Lung microvascular endothelial cell (primary cell): ENCODE measurements around the gene PRM1. TPM values are rescaled to one million over a fixed set of nuclear protein-coding genes. Genes with fewer than 3 reads are reported as not detected.

Experiments
- DNase-seq, 2 donors: peaks; one replicate each; pipeline versions ENCODE4 v3.0.0 to v3.0.0-alpha.2; 2010; ENCODE audit warnings: low read depth in 2 of 2
- total RNA-seq: library from RNA; depleted of rRNA; stranded (reverse); fragments of >200 nt; gene quantifications from 2 replicates; pipeline ENCODE4 v1.2.1, GENCODE V29; 2014

Gene PRM1
- total RNA-seq, 1 donor from 2014 or later, result not detected

DNA sequence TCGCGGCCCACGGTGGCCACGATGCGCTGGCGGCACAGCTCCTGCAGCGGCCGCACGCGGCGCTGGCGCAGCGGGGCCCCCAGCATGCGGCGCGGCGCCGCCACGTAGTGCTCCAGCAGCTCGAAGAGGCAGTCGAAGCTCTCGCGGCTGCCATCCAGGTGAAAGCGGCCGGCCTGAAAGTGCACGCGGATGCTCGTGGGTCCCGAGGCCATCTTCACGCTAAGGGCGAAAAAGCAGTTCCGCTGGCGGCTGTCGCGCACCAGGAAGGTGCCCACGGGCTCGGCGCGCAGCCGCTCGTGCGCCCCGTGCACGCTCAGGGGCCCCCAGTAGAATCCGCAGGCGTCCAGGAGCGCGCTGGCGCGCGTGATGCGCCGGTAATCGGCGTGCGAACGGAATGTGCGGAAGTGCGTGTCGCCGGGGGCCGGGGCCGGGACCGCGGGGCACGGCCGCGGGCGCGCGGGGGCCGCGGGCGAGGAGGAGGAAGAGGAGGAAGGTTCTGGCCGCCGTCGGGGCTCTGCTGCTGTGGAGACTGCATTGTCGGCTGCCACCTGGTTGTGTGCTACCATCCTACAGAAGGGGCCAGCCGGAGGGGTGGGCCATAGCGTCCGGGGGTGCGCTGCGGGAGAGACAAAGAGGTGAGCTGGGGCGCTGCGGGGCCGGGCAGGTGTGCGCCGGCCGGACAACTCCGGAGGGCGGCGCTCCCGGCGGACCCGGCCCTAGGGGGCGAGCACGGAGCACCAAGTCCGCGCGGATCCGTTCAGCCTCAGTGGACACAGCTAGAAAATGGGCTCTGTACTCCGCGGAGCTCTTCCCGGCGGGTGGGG is 26.0 kb downstream of the PRM1 start:
- peak; percentile 67 to 72 for DNase-seq

DNA sequence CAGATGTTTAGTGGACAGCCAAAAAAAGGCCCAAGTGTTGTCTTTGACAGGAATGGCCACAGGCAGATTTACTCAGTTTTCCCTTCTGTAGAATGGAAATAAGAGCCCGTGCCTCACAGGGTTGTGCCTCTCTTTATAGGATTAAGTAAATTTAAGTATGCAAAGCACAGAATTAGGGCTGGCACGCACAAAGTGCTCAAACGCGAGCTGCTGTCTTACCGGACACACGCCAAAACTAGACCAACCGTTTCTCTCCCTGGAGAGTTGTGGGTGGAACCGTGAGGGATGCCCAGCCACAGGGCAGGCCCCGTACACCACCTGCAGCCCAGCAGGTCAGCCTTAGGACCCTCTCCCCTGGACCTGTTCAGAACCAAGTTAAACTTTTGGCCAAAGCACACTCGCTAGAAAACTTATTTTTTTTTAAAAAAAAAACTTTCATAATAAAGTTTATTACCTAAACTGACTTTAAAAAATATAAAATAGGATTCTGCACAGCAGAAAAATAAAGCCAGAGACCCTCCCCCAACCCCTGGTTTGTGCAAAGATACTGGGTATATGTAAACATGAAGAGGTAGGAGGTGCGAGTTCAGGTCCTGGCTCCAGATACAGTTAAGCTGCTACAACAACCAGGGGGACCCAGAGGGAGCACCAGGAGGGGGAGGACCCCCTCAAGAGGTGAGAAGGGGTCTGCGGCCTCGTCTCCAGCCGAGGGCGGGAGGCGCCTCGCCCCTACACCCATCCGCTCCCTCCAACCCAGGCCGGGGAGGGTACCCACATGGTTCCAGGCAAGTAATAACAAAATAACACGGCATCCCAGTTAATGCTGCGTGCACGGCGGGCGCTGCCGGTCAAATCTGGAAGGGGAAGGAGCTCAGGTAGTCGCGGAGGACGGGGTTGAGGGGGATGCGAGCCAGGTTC is 26.9 kb downstream of the PRM1 start:
- no peak for DNase-seq

DNA sequence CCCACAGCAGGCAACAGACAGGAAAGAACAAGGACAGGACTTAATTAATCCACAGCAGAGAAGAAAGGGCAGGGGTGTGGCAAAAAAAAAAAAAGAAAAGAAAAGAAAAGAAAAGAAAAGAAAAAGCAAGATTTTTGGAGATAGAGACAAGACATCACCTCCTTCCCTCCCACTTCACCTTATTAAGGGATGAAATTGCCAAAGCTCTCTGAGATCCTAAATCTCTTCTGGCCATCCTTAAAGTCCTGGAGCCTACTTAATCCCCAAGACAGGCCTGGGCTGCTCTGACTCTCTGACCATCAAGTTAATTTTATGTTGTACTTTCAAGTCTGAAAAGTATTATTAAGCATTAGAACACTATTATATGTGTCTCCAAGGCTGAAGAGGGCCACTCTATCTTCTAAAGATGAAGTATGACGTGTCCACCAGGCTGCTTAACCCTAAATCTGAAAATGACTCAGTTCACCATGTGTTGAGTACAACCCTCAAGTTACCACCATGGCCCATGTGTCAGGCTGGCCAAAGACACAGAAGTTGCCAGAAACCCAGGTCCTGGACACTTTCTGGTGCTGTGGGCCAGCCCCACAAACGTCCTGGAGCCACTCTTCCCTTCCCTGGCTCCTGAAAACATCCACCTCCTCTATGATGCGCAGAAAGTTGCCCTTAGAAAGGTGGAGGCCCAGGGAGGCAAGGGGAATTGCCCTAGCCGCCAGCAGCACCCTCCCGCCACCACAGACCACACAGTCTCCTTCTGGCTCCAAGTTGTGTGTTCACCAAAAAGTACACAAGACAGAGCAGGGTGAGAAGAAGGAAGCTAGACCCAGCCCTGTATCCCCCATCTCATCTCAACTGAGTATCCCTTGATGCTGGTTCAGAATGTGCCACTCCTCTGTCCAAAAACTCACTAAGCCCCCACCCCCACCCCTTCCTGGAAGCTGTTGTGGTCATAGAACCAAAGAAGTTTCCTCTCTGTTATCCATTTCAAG is 27.8 kb downstream of the PRM1 start:
- no peak for DNase-seq

DNA sequence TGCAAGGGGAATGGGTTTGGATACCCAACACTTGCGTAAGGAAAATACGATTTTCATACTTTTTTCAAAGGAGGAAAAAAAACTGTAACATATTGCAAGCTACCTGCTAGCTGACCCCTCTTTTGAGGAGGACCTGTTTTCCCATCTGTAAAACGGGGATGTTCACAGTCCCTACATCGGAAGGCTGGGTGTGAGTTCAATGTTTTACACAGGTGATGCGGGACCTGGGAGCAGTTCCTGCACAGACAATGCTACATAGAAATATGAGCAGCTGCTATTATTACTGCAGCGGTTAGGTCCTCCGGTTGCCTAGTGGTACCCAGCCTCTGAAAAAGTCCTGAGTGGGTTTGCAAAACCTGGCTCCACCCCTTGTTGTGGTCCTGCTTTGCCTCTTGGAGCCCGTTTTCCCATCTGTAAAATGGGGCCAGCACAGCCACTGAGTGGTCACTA is 28.6 kb downstream of the PRM1 start:
- no peak for DNase-seq

DNA sequence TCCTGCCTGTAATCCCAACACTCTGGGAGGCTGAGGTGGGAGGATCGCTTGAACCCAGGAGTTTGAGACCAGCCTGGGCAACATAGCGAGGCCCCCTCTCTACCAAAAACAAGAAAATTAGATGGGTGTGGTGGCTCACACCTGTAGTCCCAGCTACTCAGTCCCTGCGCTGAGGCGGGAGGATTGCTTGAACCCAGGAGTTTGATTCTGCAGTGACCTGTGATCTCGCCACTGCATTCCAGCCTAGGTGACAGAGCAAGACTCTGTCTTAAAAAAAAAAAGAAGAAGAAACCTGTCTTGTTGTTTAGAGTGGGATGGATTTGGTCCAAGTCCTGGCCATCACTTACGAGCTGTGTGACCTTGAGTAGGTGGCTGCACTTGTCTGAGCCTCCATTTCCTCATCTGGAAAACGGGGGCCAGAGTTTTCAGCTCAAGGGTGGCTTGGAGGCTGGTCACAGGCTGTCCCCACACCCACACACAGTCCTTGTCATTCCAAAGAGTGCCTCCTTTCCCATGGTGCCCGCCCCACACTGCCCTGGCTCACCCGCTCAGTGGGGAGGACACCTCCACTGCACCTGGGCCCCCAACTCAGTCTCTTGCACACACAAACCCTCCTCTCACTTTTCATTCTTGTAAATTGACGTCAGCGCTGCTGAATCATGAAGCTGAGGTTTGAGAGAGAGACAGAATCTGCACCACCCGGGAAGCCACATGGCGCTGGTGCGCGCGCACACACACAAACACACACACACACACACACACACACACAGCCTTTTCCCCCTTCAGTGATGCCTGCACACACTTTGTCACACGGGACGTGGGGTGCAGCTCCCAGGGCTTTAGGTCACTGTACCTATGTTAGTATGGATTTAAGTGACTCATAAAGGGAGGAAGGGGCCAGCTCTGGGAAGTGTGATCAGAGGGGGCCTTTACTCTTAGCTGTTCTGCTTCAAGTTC is 29.3 kb downstream of the PRM1 start:
- no peak for DNase-seq

DNA sequence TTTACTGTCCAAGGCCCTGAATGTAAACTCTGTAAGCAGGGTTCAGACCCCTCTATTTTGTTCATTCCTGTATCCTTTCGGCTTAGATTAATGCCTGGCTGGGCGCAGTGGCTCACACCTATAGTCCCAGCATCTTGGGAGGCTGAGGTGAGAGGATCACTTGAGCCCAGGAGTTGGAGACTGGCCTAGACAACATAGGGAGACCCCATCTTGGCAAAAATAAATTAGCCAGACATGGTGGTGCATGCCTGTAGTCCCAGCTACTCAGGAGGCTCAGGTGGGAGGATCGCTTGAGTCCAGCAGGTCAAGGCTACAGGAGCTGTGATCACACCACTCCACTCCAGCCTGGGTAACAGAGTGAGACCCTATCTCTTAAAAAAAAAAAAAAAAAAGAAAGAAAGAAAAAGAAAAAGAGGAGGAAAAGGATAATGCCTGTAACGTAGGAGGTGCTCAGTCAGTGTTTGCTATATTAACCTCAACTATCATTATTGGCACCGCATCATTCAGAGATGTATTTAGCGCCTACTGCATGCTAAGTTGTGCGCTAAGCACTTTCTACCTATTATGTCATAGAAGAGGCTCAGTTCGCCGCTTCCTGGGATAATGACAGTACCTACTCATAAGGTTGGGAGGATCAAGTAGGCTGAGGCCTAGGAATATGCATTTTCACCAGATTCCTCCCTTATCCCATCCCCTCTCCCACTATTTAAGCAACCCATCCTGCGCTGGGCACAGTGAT is 30.2 kb downstream of the PRM1 start:
- DNase-seq, result no peak

DNA sequence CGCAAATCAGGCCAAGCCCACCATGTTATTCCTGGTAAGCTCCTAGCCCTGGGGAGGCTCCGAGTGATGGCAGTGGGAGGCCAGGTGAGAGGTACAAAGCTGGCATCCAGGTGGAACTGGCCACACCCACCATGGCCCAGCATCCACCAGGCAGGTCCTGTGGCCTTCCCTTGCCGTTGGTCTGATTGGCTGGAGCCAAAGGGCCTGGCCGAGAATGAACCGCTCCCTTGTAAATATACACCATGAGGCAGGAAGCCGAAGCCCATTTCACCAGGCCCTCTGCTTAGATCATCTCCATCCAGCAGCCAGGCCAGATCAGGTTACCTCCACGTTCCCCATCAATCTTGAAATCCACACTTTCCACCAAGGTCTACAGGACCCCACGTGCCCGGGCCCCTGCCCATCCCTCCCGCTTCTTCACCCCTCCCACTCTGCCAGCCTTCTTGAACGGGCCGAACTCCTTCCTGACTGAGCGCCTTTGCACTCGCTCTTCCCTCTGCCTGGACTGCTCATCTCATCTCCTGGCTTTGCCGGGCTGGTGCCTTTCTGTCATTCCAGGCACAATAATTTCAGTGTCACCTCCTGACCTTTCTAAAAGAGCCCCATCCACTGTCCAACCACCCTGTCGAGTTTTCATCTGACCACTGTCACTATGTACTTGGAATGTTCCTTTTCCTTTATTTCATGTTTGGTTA is 30.9 kb downstream of the PRM1 start:
- DNase-seq, result no peak

DNA sequence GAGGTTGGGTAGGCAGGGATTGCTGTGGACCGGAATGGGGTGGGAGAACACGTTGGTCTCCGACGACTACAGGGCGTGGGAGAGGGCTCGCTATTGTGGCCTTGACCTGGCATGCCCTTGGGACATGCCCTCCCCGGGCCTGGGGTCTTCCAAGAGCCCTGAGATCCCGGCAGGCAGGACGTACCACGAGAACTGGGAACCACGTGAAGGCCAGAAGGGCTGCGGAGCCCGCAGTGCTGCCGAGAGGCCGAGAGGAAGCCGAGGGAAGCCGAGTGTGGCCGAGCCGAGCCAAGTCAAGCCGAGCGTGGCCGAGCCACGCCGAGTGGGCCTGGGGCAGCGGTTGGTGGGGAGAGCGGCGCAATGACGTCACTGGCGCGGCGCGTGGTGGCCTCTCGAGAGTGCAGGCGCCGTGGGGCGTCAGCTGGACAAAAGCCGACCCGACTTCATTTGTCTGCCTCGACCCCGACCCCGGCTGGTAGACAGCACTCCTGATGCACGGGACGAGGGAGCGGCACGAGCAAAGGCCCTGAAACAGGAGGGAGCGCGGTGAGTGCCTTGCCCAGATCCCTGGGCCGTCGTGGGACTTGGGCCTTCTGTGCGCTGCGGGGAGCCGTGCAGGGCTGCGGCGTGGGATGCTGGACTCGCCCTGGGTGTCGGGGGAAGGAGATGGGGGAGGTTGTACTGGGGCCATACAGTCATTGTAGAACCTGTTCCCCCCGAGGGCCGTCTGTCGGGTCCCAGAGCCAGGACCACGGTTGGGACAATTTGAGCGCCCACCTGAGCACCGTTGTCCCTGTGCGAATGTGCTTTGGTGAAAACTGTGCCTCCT is 31.7 kb downstream of the PRM1 start:
- DNase-seq, result no peak

DNA sequence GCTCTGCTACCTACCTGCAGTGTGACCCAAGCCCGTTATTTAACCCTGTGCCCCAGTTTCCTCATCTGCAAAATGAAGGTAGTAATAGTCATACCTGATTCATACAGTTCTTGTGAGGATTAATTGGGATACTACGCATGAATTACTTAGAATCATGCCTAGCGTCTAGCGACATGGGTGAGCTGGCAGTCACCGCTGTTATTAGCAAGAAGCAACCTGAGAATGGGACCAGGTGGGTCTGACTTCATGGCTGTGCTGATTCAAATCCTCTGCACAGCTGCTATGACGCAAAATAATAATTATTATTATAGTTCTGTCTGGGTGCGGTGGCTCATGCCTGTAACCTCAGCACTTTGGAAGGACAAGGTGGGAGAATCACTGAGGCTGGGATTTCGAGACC is 33.0 kb downstream of the PRM1 start:
- no peak for DNase-seq

DNA sequence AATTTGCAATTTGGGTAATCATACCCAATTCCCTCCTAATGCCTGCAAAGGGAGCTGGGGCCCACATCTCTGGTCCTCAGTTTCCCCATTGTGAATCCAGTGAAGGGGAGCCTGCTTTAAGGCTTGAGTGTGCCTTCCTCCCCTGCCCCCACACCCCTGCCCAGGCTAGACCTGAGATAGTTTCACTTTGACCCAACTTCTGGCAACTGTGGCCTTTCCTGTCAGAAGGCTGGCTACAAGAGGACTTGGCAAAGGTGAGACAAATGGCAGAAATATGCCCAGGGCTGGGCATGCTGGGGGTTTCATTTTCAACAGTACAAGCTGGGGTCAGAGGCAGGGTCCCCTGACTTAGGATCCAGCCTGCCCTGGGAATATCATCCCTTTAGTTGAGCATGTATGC is 35.1 kb downstream of the PRM1 start:
- no peak for DNase-seq

DNA sequence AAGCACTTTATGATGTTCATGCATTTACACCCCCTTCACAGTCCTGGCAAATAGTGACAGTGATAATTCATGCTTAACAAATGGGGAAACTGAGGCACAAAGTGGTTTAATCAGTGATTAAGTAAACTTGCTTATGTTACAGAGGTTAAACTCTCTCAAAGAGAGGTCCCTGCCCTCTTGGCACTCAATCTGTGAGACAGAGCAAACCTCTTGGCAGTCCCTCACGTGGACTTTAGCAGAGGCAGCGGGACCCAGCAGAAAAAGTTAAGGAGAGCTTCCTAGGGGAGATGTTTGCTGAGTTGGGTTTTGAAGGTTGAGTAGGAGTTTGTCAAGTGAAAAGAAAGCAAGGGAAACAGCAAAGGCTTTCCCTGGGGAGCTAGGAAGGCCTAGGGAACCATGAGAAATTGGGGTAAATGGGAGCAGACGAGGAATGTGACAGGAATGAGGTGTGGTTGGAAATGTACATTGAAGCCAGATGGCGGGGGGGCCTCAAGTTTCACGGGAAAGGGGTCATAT is 35.9 kb downstream of the PRM1 start:
- no peak for DNase-seq

DNA sequence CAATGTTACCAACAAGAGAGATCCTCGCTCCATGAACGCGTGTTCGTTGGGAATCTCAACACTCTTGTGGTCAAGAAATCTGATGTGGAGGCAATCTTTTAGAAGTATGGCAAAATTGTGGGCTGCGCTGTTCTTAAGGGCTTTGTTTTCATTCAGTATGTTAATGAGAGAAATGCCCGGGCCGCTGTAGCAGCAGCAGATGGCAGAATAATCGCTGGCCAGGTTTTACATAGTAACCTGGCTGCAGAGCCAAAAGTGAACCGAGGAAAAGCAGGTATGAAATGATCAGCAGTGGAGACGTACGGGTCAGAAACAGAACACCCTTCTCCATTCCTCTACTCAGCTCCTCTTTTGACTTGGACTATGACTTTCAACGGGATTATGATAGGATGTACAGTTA is 38.5 kb downstream of the PRM1 start:
- DNase-seq, result no peak

DNA sequence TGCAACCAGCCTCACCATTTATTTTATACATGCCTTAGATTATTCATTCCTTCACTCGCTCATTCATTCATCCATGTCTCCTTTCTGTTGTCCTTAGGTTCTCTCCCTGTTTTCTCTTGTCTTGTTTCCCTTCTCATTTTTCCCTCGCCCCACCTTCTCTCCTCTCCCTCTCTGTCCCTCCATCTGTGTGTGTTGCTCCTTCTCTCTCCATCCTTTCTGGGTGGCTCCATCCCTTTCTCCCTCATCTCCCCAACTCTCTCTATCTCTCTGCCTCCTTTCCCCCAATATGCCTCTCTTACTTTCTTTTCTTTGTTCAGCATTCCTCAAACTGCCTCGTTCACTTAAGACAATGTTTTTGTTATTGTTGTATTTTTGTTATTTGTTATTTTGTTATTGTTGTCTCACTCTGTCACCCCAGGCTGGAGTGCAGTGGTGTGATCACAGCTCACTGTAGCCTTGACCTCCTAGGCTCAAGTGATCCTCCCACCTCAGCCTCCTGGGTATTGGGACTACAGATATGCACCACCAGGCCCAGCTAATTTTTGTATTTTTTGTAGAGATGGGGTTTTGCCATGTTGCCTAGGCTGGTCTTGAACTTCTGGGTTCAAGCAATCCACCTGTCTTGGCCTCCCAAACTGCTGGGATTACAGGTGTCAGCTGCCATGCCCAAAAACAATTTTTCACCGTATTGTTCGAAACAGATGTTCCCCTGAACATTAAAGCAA is 39.5 kb downstream of the PRM1 start:
- DNase-seq, result no peak

DNA sequence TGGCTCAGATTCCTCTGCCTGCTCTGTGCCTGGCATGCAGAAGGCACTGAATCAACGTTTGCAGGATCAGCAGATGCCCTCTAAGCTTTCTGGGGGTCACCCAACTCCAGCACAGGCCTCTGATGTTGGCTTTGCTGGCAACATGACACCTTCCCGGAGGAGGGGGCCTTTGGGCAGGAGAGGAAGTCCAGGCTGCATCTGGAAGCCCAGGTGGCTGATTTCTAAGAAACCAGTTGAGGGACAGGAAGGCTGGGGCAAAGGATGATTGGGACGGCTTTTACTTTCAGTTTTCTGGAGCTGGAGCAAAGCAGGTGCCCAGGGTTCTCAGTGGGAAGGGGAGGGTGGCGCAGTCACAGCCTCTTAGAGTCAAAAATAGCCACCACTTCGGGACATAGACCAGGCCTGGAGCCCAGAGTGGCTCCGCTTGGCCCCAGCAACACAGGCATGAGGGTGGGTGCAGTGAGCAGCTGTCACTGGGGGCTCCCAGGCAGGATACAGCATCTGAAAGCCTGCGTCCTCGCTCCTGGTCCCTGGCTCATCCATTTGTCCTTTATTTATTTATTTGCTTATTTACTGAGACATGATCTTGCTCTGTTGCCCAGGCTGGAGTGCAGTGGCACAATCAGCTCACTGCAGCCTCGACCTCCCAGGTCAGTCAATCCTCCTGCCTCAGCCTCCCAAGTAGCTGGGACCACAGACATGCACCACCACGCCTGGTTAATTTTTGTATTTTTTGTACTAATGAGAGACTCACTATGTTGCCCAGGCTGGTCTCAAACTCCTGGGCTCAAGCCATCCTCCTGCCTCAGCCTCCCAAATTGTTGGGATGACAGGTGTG is 40.3 kb downstream of the PRM1 start:
- no peak for DNase-seq

DNA sequence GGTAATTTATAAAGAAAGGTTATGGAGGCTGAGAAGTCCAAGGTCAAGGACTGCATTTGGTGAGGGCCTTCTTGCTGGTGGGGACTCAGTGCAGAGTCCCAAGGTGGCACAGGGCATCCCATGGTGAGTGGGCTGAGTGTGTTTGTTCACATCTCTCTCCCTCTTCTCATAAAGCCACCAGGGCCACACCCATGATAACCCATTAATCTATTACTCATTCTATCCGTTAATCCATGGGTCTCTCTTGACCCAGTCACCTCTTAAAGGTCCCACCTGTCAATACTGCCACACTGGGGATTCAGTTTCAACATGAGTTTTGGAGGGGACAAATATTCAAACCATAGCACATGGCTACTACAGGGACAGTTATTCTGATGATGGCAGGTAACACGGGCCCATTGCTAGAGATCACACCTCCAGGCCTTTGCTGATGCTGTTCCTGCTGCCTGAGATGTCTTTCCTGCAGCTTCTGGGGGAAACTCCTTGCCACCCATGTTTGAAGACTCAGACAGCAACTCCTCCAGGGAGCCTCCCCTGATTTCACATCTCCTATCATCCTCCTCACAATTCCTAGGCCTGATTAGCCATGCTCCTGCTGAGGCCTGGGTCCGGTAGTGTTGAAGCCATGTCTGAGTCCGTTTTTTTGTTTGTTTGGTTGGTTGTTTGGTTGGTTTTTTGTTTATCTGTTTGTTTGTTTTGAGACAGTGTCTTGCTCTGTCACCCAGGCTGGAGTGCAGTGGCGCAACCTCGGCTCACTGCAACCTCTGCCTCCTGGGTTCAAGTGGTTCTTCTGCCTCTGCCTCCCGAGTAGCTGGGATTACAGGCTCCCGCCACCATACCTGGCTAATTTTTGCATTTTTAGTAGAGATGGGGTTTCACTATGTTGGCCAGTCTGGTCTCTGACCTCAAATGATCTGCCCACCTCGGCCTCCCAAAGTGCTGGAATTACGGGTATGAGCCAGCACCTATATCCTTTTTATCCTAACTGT is 41.2 kb downstream of the PRM1 start:
- no peak for DNase-seq
